ENCODE results near the gene MTERF4.

DNA sequence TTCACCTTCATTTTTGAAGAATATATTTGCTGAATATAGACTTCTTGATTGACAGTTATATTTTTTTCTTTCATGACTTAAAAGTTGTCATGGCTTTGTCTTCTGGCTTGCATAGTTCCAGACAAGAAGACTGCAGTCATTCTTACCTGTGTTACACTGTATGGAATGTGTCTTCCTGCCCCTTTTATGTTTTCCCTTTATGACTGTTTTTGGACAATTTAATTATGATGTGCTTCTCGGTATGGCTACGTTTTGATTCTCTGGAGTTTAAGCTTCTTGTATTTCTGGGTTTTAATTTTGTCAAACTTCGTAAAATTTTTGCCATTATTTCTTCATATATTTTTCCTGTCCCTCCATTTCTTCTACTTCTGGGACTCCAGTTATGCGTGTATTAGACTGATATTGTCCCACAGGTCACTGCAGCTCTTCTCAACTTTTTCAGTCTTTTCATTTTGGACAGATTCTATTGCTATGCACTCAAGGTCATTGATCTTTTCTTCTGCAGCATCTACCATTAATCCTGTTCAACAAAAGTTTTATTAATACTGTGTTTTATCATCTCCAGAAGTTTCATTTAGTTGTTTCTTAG lies 17.1 kb downstream of the MTERF4 start:
- TF ChIP-seq, protein P1, sequence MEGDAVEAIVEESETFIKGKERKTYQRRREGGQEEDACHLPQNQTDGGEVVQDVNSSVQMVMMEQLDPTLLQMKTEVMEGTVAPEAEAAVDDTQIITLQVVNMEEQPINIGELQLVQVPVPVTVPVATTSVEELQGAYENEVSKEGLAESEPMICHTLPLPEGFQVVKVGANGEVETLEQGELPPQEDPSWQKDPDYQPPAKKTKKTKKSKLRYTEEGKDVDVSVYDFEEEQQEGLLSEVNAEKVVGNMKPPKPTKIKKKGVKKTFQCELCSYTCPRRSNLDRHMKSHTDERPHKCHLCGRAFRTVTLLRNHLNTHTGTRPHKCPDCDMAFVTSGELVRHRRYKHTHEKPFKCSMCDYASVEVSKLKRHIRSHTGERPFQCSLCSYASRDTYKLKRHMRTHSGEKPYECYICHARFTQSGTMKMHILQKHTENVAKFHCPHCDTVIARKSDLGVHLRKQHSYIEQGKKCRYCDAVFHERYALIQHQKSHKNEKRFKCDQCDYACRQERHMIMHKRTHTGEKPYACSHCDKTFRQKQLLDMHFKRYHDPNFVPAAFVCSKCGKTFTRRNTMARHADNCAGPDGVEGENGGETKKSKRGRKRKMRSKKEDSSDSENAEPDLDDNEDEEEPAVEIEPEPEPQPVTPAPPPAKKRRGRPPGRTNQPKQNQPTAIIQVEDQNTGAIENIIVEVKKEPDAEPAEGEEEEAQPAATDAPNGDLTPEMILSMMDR (IDR thresholded peaks at IDR 0.05): no peak
- no peak for TF ChIP-seq POLR2A (IDR thresholded peaks at IDR 0.05)
- TF ChIP-seq POLR2AphosphoS5 (IDR thresholded peaks at IDR 0.05): no peak

All from prostate gland (tissue), 2 donors.